Measurements from ENCODE around the gene RFC2. TPM values are rescaled to one million over a fixed set of nuclear protein-coding genes. Genes with fewer than 3 reads are reported as not detected.

RFC2 gene
- total and polyA plus RNA-seq, 2 donors, result 20.1 to 36.5 TPM

DNA sequence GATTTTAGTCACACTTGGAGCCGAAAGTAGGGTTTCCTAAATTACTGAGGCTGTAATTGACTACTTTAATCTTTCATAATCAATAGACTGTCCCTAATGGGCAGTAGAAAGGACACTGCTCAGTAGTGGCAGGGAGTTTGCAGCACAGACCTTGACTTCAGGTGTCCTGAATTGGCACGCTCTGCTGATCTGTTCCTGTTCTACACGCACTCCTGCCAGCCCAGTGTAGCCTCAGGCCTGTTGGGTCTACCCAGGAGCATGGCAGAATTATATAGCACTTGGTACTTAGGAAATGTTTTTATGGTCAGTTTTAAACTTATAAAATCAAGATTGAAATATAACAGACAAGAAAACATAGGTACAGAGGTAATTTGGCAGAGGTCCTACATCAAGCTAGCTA is 71.1 kb downstream of the RFC2 start:
- Histone ChIP-seq H3K4me3 (ENCODE audit: low read length in 2 of 2) (no peak overlapping the region), H3K9me3 (ENCODE audit: control insufficient read depth in 2 of 2, insufficient read depth in 1 of 2, low read length in 1 of 2) (no peaks in the 10 kb centered on the region), H3K27me3 (ENCODE audit: control insufficient read depth in 2 of 2, insufficient read depth in 1 of 2, low read length in 1 of 2) (no peaks in the 10 kb centered on the region), H3K27ac (ENCODE audit: low read depth in 1 of 2, low read length in 1 of 2) (no peak overlapping the region), H3K36me3 (ENCODE audit: control insufficient read depth in 2 of 2, insufficient read depth in 2 of 2, low read length in 1 of 2) (peaks cover 33 to 54% of the 10 kb centered on the region in 2 donors), H3K4me1 (ENCODE audit: control insufficient read depth in 2 of 2, insufficient read depth in 2 of 2, low read length in 2 of 2) (peaks cover 6 to 11% of the 10 kb centered on the region in 2 donors)
- no peak for DNase-seq (ENCODE audit: low read depth in 6 of 9, low spot score in 9 of 9)
- WGBS, result 92% methylated on average over 3 of the region's 3 CpGs

DNA sequence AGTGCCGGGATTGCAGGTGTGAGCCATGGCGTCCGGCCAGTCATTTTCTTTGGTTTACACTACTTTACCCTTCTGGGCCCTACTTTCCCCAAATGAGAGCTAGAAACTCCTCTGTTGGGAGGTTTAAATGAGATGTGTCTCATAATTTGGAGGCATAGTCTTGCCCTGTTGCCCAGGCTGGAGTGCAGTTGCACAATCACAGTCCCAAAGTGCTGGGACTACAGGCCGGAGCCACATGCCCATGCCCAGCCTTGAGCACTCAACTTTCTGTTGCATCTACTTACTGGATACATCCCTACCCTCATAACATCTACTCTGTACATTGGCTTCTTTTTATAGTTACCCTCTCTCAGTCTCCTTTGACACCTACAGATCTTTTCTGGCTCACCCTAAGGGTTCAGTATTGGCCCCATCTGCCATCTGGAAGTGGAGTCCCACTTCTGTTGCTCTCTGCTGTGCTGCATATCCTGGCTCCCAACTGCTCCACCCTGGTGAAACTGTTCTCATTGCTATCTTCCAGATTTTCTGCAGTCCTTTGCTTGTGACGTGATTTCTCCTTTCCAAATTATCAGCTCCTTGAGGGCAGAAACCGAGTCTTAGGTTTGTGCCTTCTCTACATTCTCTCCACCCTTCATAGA is 71.6 kb downstream of the RFC2 start:
- Histone ChIP-seq H3K9me3 (ENCODE audit: control insufficient read depth in 2 of 2, insufficient read depth in 1 of 2, low read length in 1 of 2) (no peaks in the 10 kb centered on the region), H3K27ac (ENCODE audit: low read depth in 1 of 2, low read length in 1 of 2) (no peak overlapping the region), H3K27me3 (ENCODE audit: control insufficient read depth in 2 of 2, insufficient read depth in 1 of 2, low read length in 1 of 2) (no peaks in the 10 kb centered on the region), H3K36me3 (ENCODE audit: control insufficient read depth in 2 of 2, insufficient read depth in 2 of 2, low read length in 1 of 2) (peaks cover 28 to 51% of the 10 kb centered on the region in 2 donors), H3K4me3 (ENCODE audit: low read length in 2 of 2) (no peak overlapping the region), H3K4me1 (ENCODE audit: control insufficient read depth in 2 of 2, insufficient read depth in 2 of 2, low read length in 2 of 2) (peaks cover 6 to 11% of the 10 kb centered on the region in 2 donors)
- WGBS, result 97% methylated on average over 6 of the region's 6 CpGs
- DNase-seq (ENCODE audit: low read depth in 6 of 9, low spot score in 9 of 9), result no peak

DNA sequence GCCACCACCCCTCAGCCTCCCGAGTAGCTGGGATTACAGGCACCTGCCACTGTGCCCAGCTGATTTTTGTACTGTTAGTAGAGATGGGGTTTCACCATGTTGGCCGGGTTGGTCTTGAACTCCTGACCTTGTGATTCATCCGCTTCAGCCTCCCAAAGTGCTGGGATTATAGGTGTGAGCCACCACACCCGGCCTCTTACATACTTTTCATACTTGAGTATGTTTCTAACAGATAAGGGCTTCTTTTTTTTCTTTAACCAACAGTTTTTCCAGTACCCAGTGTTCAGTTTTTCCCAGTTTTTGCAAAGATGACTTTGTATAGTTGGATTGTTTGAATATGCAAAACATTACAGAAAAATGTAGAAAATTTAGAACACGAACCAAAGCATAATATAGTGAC is 72.4 kb downstream of the RFC2 start:
- no peaks in the 10 kb centered on the region for H3K9me3 ChIP-seq (ENCODE audit: control insufficient read depth in 2 of 2, insufficient read depth in 1 of 2, low read length in 1 of 2)
- no peak overlapping the region for H3K27ac ChIP-seq (ENCODE audit: low read depth in 1 of 2, low read length in 1 of 2)
- whole genome bisulfite sequencing, result 75% methylated on average over 5 of the region's 5 CpGs
- DNase-seq (ENCODE audit: low read depth in 6 of 9, low spot score in 9 of 9), result no peak
- H3K4me1 ChIP-seq (ENCODE audit: control insufficient read depth in 2 of 2, insufficient read depth in 2 of 2, low read length in 2 of 2), result peaks cover 8 to 11% of the 10 kb centered on the region in 2 donors
- no peaks in the 10 kb centered on the region for H3K27me3 ChIP-seq (ENCODE audit: control insufficient read depth in 2 of 2, insufficient read depth in 1 of 2, low read length in 1 of 2)
- peaks cover 20 to 43% of the 10 kb centered on the region in 2 donors for H3K36me3 ChIP-seq (ENCODE audit: control insufficient read depth in 2 of 2, insufficient read depth in 2 of 2, low read length in 1 of 2)
- no peak overlapping the region for H3K4me3 ChIP-seq (ENCODE audit: low read length in 2 of 2)

Other genes with a start within 250 kb of the RFC2 start
- gene ELN, start 226.2 kb downstream of the RFC2 start, total RNA-seq, result 5.2 TPM
- 29.8 TPM for gene ELN, start 226.2 kb downstream of the RFC2 start, polyA plus RNA-seq
- 7.9 TPM for gene LIMK1, start 170.6 kb downstream of the RFC2 start, total RNA-seq
- gene LIMK1, start 170.6 kb downstream of the RFC2 start, polyA plus RNA-seq, result 10.1 TPM
- 164 TPM for gene EIF4H, start 80.0 kb downstream of the RFC2 start, total RNA-seq
- gene EIF4H, start 80.0 kb downstream of the RFC2 start, polyA plus RNA-seq, result 157 TPM
- gene LAT2, start 44.4 kb downstream of the RFC2 start, total RNA-seq, result 10.2 TPM
- gene LAT2, start 44.4 kb downstream of the RFC2 start, polyA plus RNA-seq, result 23.8 TPM
- gene CLIP2, start 35.0 kb upstream of the RFC2 start, total RNA-seq, result 5.6 TPM
- 5.2 TPM for gene CLIP2, start 35.0 kb upstream of the RFC2 start, polyA plus RNA-seq
- gene GTF2IRD1, start 199.5 kb upstream of the RFC2 start, total RNA-seq, result 4.7 TPM
- gene GTF2IRD1, start 199.5 kb upstream of the RFC2 start, polyA plus RNA-seq, result 14.6 TPM